ENCODE data around the gene KRTAP4-7. TPM values are rescaled to one million over a fixed set of nuclear protein-coding genes. Genes with fewer than 3 reads are reported as not detected.
A peak's percentile ranks its signal among the peaks of the same experiment; 100 is the strongest.
"Not testable (repeated sequence)": the region's sequence is repeated elsewhere in the genome, so short reads cannot be mapped to it uniquely, and the experiment has no call there.

The KRTAP4-7 gene
- total and polyA plus RNA-seq, 5 donors from 2014 or later, result not detected

DNA sequence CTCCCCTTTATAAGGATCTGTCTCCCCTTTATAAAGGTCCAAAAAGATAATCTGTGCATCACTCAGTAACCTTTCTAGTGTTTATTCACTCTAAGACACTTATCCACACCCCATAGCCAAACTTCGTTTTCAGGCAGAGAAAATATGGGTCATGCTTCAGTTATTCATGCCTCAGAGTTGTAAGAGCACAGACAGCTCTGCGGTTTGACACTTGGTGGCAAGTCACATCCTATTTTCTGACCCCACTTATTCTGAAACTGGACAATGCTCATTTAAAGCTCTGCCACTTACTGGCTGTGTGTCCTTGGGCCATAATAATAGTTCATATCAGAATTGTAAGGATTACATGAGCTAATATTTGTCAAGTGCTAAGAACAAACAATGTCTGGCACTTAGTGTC lies 34.8 kb upstream of the KRTAP4-7 start:
- no peaks in the 10 kb centered on the region for H3K4me1 Mint-ChIP-seq
- no peaks in the 10 kb centered on the region for H3K36me3 Mint-ChIP-seq
- Histone ChIP-seq H3K9me3 (ENCODE audit: control insufficient read depth in 2 of 2, low read length in 2 of 2) (no peaks in the 10 kb centered on the region), H3K4me3 (ENCODE audit: low read depth, low read length) (no peak overlapping the region), H3K27ac (ENCODE audit: insufficient read depth, low read length, poor library complexity, severe bottlenecking) (no peak overlapping the region), H3K4me1 (ENCODE audit: control insufficient read depth, insufficient read depth, low read length, poor library complexity, severe bottlenecking) (no peaks in the 10 kb centered on the region), H3K27me3 (ENCODE audit: control insufficient read depth, insufficient read depth, low read length) (peaks cover 6% of the 10 kb centered on the region), H3K36me3 (ENCODE audit: control insufficient read depth, insufficient read depth, low read length) (no peaks in the 10 kb centered on the region)
- H3K27me3 Mint-ChIP-seq, result peaks cover 32% of the 10 kb centered on the region
- no peak overlapping the region for H3K27ac Mint-ChIP-seq
- ATAC-seq (ENCODE audit: low read depth in 2 of 2) (no peak), DNase-seq (no peak)
- H3K4me3 Mint-ChIP-seq, result no peak overlapping the region
- peaks cover 0 to 2% (median 0%) of the 10 kb centered on the region in 7 donors for H3K9me3 Mint-ChIP-seq

- Mint-ChIP-seq H3K27me3 (peaks cover 27% of the 10 kb centered on the region), H3K27ac (no peak overlapping the region), H3K4me3 (no peak overlapping the region), H3K4me1 (no peaks in the 10 kb centered on the region), H3K36me3 (no peaks in the 10 kb centered on the region), H3K9me3 (peaks cover 0 to 5% (median under 1%) of the 10 kb centered on the region in 7 donors)
- ATAC-seq (ENCODE audit: low read depth in 2 of 2) (no peak), DNase-seq (no peak)
- Histone ChIP-seq H3K4me3 (ENCODE audit: low read depth, low read length) (no peak overlapping the region), H3K36me3 (ENCODE audit: control insufficient read depth, insufficient read depth, low read length) (no peaks in the 10 kb centered on the region), H3K4me1 (ENCODE audit: control insufficient read depth, insufficient read depth, low read length, poor library complexity, severe bottlenecking) (no peaks in the 10 kb centered on the region), H3K27ac (ENCODE audit: insufficient read depth, low read length, poor library complexity, severe bottlenecking) (no peak overlapping the region), H3K27me3 (ENCODE audit: control insufficient read depth, insufficient read depth, low read length) (peaks cover 8% of the 10 kb centered on the region), H3K9me3 (ENCODE audit: control insufficient read depth in 2 of 2, low read length in 2 of 2) (peaks cover 0 to 2% of the 10 kb centered on the region in 2 experiments)
Measured at GRCh38 chr17:41052566-41052965, 31.4 kb upstream of the KRTAP4-7 start.

- Mint-ChIP-seq H3K4me3 (no peak overlapping the region), H3K4me1 (no peaks in the 10 kb centered on the region), H3K27me3 (peaks cover 26% of the 10 kb centered on the region), H3K36me3 (no peaks in the 10 kb centered on the region), H3K27ac (no peak overlapping the region), H3K9me3 (peaks cover 0 to 7% (median 2%) of the 10 kb centered on the region in 7 donors)
- Histone ChIP-seq H3K36me3 (ENCODE audit: control insufficient read depth, insufficient read depth, low read length) (no peaks in the 10 kb centered on the region), H3K4me3 (ENCODE audit: low read depth, low read length) (no peak overlapping the region), H3K9me3 (ENCODE audit: control insufficient read depth in 2 of 2, low read length in 2 of 2) (peaks cover 0 to 3% of the 10 kb centered on the region in 2 experiments), H3K4me1 (ENCODE audit: control insufficient read depth, insufficient read depth, low read length, poor library complexity, severe bottlenecking) (no peaks in the 10 kb centered on the region), H3K27me3 (ENCODE audit: control insufficient read depth, insufficient read depth, low read length) (peaks cover 6% of the 10 kb centered on the region), H3K27ac (ENCODE audit: insufficient read depth, low read length, poor library complexity, severe bottlenecking) (no peak overlapping the region)
- ATAC-seq (ENCODE audit: low read depth in 2 of 2) (no peak), DNase-seq (no peak)
Measured at GRCh38 chr17:41054025-41054424, 29.9 kb upstream of the KRTAP4-7 start.

- not testable (repeated sequence) for DNase-seq; H3K36me3 Mint-ChIP-seq; H3K4me1 Mint-ChIP-seq; H3K4me3 ChIP-seq (ENCODE audit: low read depth, low read length); H3K27me3 ChIP-seq (ENCODE audit: control insufficient read depth, insufficient read depth, low read length); H3K4me3 Mint-ChIP-seq; ATAC-seq (ENCODE audit: low read depth in 2 of 2); H3K36me3 ChIP-seq (ENCODE audit: control insufficient read depth, insufficient read depth, low read length); H3K27ac ChIP-seq (ENCODE audit: insufficient read depth, low read length, poor library complexity, severe bottlenecking); H3K9me3 Mint-ChIP-seq; H3K4me1 ChIP-seq (ENCODE audit: control insufficient read depth, insufficient read depth, low read length, poor library complexity, severe bottlenecking); H3K27ac Mint-ChIP-seq; H3K9me3 ChIP-seq (ENCODE audit: control insufficient read depth in 2 of 2, low read length in 2 of 2)
- peaks cover 32% of the 10 kb centered on the region for H3K27me3 Mint-ChIP-seq
Measured at GRCh38 chr17:41054556-41054955, 29.4 kb upstream of the KRTAP4-7 start.

DNA sequence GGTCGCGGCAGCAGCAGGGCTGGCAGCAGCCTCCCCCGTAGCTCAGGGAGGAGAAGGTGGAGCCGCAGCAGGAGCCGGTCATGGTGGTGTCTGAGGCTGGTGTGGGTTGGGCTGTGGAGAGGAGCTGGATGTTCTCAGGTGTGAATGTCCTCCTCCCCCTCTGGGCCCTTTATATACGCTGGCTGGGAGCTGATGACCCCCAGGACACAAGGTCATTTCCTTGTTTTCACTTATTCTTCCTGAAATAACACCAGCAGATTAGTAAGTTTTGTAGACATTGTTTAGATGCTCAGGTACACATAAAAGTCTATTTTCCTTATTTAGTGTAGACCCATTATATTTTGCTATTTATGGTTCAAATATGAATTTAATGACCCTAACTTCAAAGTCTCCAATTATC lies 28.8 kb upstream of the KRTAP4-7 start, which contains the start of gene KRTAP2-2:
Gene KRTAP2-2 (minus strand): TSS at position 101 of the 400 bp plus-strand sequence. CDS start 19 bp downstream, at position 82.
- H3K4me3 Mint-ChIP-seq; H3K36me3 ChIP-seq (ENCODE audit: control insufficient read depth, insufficient read depth, low read length); H3K9me3 ChIP-seq (ENCODE audit: control insufficient read depth in 2 of 2, low read length in 2 of 2); DNase-seq; H3K4me3 ChIP-seq (ENCODE audit: low read depth, low read length); H3K4me1 Mint-ChIP-seq; H3K27me3 ChIP-seq (ENCODE audit: control insufficient read depth, insufficient read depth, low read length); H3K4me1 ChIP-seq (ENCODE audit: control insufficient read depth, insufficient read depth, low read length, poor library complexity, severe bottlenecking); ATAC-seq (ENCODE audit: low read depth in 2 of 2); H3K36me3 Mint-ChIP-seq; H3K9me3 Mint-ChIP-seq; H3K27ac ChIP-seq (ENCODE audit: insufficient read depth, low read length, poor library complexity, severe bottlenecking): not testable (repeated sequence)
- Mint-ChIP-seq H3K27ac (peak within 1 kb of the TSS in 1 of 3 donors; percentile 60), H3K27me3 (peaks cover 35% of the 10 kb centered on the region)

- H3K9me3 ChIP-seq (ENCODE audit: control insufficient read depth in 2 of 2, low read length in 2 of 2), result peaks cover 0 to 3% of the 10 kb centered on the region in 2 experiments
- no peak overlapping the region for H3K27ac ChIP-seq (ENCODE audit: insufficient read depth, low read length, poor library complexity, severe bottlenecking)
- no peak for DNase-seq
- peaks cover 21% of the 10 kb centered on the region for H3K27me3 ChIP-seq (ENCODE audit: control insufficient read depth, insufficient read depth, low read length)
- Mint-ChIP-seq H3K27ac (no peak overlapping the region), H3K36me3 (no peaks in the 10 kb centered on the region), H3K27me3 (peaks cover 40% of the 10 kb centered on the region), H3K4me3 (no peak overlapping the region), H3K4me1 (no peaks in the 10 kb centered on the region), H3K9me3 (peaks cover 0 to 7% (median 2%) of the 10 kb centered on the region in 7 donors)
- H3K4me1 ChIP-seq (ENCODE audit: control insufficient read depth, insufficient read depth, low read length, poor library complexity, severe bottlenecking), result no peaks in the 10 kb centered on the region
- no peak for ATAC-seq (ENCODE audit: low read depth in 2 of 2)
- H3K36me3 ChIP-seq (ENCODE audit: control insufficient read depth, insufficient read depth, low read length), result no peaks in the 10 kb centered on the region
- no peak overlapping the region for H3K4me3 ChIP-seq (ENCODE audit: low read depth, low read length)
Measured at GRCh38 chr17:41057547-41057946, 26.4 kb upstream of the KRTAP4-7 start.

- Mint-ChIP-seq H3K4me3 (no peak overlapping the region), H3K27ac (no peak overlapping the region), H3K36me3 (no peaks in the 10 kb centered on the region), H3K4me1 (no peaks in the 10 kb centered on the region), H3K27me3 (peaks cover 40% of the 10 kb centered on the region), H3K9me3 (peaks cover 0 to 7% (median 2%) of the 10 kb centered on the region in 7 donors)
- no peak for ATAC-seq (ENCODE audit: low read depth in 2 of 2)
- Histone ChIP-seq H3K27ac (ENCODE audit: insufficient read depth, low read length, poor library complexity, severe bottlenecking) (no peak overlapping the region), H3K27me3 (ENCODE audit: control insufficient read depth, insufficient read depth, low read length) (peaks cover 23% of the 10 kb centered on the region), H3K9me3 (ENCODE audit: control insufficient read depth in 2 of 2, low read length in 2 of 2) (peaks cover 0 to 3% of the 10 kb centered on the region in 2 experiments), H3K4me1 (ENCODE audit: control insufficient read depth, insufficient read depth, low read length, poor library complexity, severe bottlenecking) (no peaks in the 10 kb centered on the region), H3K36me3 (ENCODE audit: control insufficient read depth, insufficient read depth, low read length) (no peaks in the 10 kb centered on the region), H3K4me3 (ENCODE audit: low read depth, low read length) (no peak overlapping the region)
- no peak for DNase-seq
Measured at GRCh38 chr17:41058741-41059140, 25.2 kb upstream of the KRTAP4-7 start.

GRCh38 chr17:41059276-41060051 lies 24.5 kb upstream of the KRTAP4-7 start:
- H3K36me3 Mint-ChIP-seq; ATAC-seq (ENCODE audit: low read depth in 2 of 2); H3K27ac Mint-ChIP-seq; H3K4me1 ChIP-seq (ENCODE audit: control insufficient read depth, insufficient read depth, low read length, poor library complexity, severe bottlenecking); H3K36me3 ChIP-seq (ENCODE audit: control insufficient read depth, insufficient read depth, low read length); H3K4me1 Mint-ChIP-seq; H3K4me3 ChIP-seq (ENCODE audit: low read depth, low read length); H3K9me3 ChIP-seq (ENCODE audit: control insufficient read depth in 2 of 2, low read length in 2 of 2); H3K9me3 Mint-ChIP-seq; H3K4me3 Mint-ChIP-seq; H3K27ac ChIP-seq (ENCODE audit: insufficient read depth, low read length, poor library complexity, severe bottlenecking); DNase-seq: not testable (repeated sequence)
- peaks cover 40% of the 10 kb centered on the region for H3K27me3 Mint-ChIP-seq
- peaks cover 24% of the 10 kb centered on the region for H3K27me3 ChIP-seq (ENCODE audit: control insufficient read depth, insufficient read depth, low read length)
